Mammary epithelial cell (primary cell): ENCODE results near the gene PRMT7.

ENCODE experiments used
- CTCF ChIP-seq, 2 donors: IDR thresholded peaks in 1 of 2; conservative IDR thresholded peaks in 1 of 2; 2 replicates each; pipeline ENCODE4 v1.5.1; 2011 to 2012; ENCODE audit warnings: inconsistent platforms in 2 of 2, low read length in 2 of 2, mild to moderate bottlenecking in 2 of 2, control low read depth in 1 of 2, low read depth in 1 of 2; ENCODE audit not compliant: insufficient read depth in 1 of 2; ENCODE audit errors: extremely low read depth in 1 of 2
- EZH2 ChIP-seq: IDR thresholded peaks from 2 replicates; pipeline ENCODE4 v1.6.1; 2012; ENCODE audit warnings: low read length, inconsistent platforms, borderline replicate concordance

GRCh38 chr16:68371706-68372380 lies 61.0 kb downstream of the PRMT7 start:
- TF ChIP-seq CTCF (conservative IDR thresholded peaks at IDR 0.05 in 1 of 2, IDR thresholded peaks at IDR 0.05 in 1 of 2; ENCODE audit: extremely low read depth in 1 of 2, insufficient read depth in 1 of 2, low read depth in 1 of 2, low read length in 2 of 2), result no peak
- TF ChIP-seq EZH2, result no peak
